ENCODE data around the gene FAM20A. TPM values are rescaled to one million over a fixed set of nuclear protein-coding genes. Genes with fewer than 3 reads are reported as not detected.

The FAM20A gene
- total RNA-seq, 2 experiments from 2014 or later, result not detected

- DNase-seq, result no peak
- CTCF ChIA-PET, result no interaction called here
- intact Hi-C loops (cut with micrococcal nuclease), result no loop called here
- Mint-ChIP-seq H3K36me3 (ENCODE audit: low read depth) (no peaks in the 10 kb centered on the region), H3K9me3 (no peaks in the 10 kb centered on the region), H3K27me3 (ENCODE audit: low read depth) (peaks cover 10% of the 10 kb centered on the region), H3K4me3 (no peak overlapping the region), H3K4me1 (ENCODE audit: low read depth) (no peaks in the 10 kb centered on the region), H3K27ac (no peak overlapping the region)
Measured at GRCh38 chr17:68622423-68622822, 21.3 kb upstream of the FAM20A start.

DNA sequence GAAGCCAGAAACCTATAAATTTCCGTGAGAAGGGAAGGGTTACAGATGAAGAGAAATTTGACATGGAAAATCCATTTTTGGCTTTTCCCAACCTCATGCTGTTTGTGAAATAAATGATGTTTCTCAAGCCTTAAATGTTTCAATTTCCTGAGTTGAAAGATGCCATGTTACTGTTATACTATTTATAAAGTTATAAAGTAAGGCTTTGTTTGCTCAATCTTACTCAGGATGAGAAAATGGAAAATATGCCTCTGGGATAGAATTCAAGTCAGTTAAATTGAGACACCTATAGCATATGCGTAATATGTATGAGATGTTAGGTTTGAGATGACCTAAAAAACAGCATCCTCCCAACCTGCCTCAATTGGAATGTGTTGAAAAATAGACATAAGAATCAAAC, 19.9 kb upstream of the FAM20A start:
- Mint-ChIP-seq H3K4me3 (no peak overlapping the region), H3K27ac (no peak overlapping the region), H3K27me3 (ENCODE audit: low read depth) (peaks cover 13% of the 10 kb centered on the region), H3K36me3 (ENCODE audit: low read depth) (no peaks in the 10 kb centered on the region), H3K4me1 (ENCODE audit: low read depth) (no peaks in the 10 kb centered on the region), H3K9me3 (no peaks in the 10 kb centered on the region)
- CTCF ChIA-PET, result interaction anchor here (0.6 kb wide), 1 partner anchor 562 kb away, joined by 3 read pairs; no protein-coding TSS in a partner anchor
- intact Hi-C loops (cut with micrococcal nuclease), result no loop called here
- DNase-seq, result no peak

- DNase-seq, result no peak
- Mint-ChIP-seq H3K4me3 (no peak overlapping the region), H3K27ac (no peak overlapping the region), H3K4me1 (ENCODE audit: low read depth) (no peaks in the 10 kb centered on the region), H3K9me3 (no peaks in the 10 kb centered on the region), H3K27me3 (ENCODE audit: low read depth) (peaks cover 25% of the 10 kb centered on the region), H3K36me3 (ENCODE audit: low read depth) (no peaks in the 10 kb centered on the region)
- intact Hi-C loops (cut with micrococcal nuclease), result loop anchor here (10.0 kb wide), 1 partner anchor 352 kb away; no protein-coding TSS in a partner anchor
- CTCF ChIA-PET, result interaction anchor here (0.5 kb wide), 1 partner anchor 114 kb away, joined by 3 read pairs; no protein-coding TSS in a partner anchor
Measured at GRCh38 chr17:68616334-68616733, 15.2 kb upstream of the FAM20A start.

DNA sequence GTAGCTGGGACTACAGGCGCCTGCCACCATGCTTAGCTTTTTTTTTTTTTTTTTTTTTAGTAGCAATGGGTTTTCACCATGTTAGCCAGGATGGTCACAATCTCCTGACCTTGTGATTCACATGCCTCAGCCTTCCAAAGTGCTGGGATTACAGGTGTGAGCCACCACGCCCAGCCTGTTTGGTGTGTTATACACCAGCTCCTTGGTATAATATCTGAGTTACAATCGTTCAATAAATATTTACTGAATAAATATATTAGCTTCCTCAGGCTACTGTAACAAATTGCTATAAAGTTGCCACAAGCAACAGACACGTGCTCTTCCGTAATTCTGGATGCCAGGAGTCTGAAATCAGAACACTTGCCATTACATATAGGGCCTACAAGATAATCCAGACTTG, 13.6 kb upstream of the FAM20A start:
- intact Hi-C loops (cut with micrococcal nuclease), result loop anchor here (1.0 to 10.0 kb wide), 3 partner anchors 80 to 350 kb away; no protein-coding TSS in a partner anchor
- CTCF ChIA-PET, result interaction anchor here (0.7 to 1.5 kb wide), 2 partner anchors 10 to 594 kb away, joined by 3 to 8 read pairs; no protein-coding TSS in a partner anchor

GRCh38 chr17:68613739-68614298, 12.7 kb upstream of the FAM20A start:
- Mint-ChIP-seq H3K4me1 (ENCODE audit: low read depth) (no peaks in the 10 kb centered on the region), H3K27me3 (ENCODE audit: low read depth) (peaks cover 19% of the 10 kb centered on the region), H3K36me3 (ENCODE audit: low read depth) (no peaks in the 10 kb centered on the region), H3K27ac (no peak overlapping the region), H3K4me3 (no peak overlapping the region), H3K9me3 (peaks cover 16% of the 10 kb centered on the region)
- DNase-seq, result peak; percentile 47
- intact Hi-C loops (cut with micrococcal nuclease), result loop anchor here (1.0 to 10.0 kb wide), 4 partner anchors 80 to 349 kb away; no protein-coding TSS in a partner anchor
- CTCF ChIA-PET, result interaction anchor here (0.6 to 1.5 kb wide), 5 partner anchors 9 to 593 kb away, joined by 3 to 8 read pairs (median 4); no protein-coding TSS in a partner anchor

More for the DNA sequence above, 13.6 kb upstream of the FAM20A start:
- H3K36me3 Mint-ChIP-seq (ENCODE audit: low read depth), result no peaks in the 10 kb centered on the region
- no peak for DNase-seq
- H3K4me3 Mint-ChIP-seq, result no peak overlapping the region
- H3K27ac Mint-ChIP-seq, result no peak overlapping the region
- H3K9me3 Mint-ChIP-seq, result peaks cover 9% of the 10 kb centered on the region
- H3K4me1 Mint-ChIP-seq (ENCODE audit: low read depth), result no peaks in the 10 kb centered on the region
- peaks cover 19% of the 10 kb centered on the region for H3K27me3 Mint-ChIP-seq (ENCODE audit: low read depth)

DNA sequence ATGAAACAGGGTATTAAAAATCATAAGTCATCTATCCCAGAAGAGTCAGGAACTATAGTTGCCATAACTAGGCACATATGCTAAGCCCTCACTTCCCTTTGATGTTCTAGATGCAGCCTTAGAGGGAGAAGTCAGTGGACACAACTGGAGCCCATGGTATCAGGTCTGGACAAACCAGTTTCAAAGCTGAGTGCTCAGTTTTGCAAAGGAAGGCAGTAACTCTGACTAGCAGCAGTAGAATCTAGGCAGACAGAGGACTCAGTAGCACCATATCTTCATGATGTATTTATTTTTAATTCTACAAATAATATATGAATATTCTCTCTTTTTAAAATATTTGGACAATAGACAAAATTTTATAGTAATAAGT, 11.7 kb upstream of the FAM20A start:
- no peak overlapping the region for H3K27ac Mint-ChIP-seq
- no peak for DNase-seq
- H3K36me3 Mint-ChIP-seq (ENCODE audit: low read depth), result no peaks in the 10 kb centered on the region
- H3K9me3 Mint-ChIP-seq, result peaks cover 22% of the 10 kb centered on the region
- CTCF ChIA-PET, result interaction anchor here (1.4 kb wide), 1 partner anchor 79 kb away, joined by 3 read pairs; no protein-coding TSS in a partner anchor
- H3K4me3 Mint-ChIP-seq, result no peak overlapping the region
- peaks cover 15% of the 10 kb centered on the region for H3K27me3 Mint-ChIP-seq (ENCODE audit: low read depth)
- no peaks in the 10 kb centered on the region for H3K4me1 Mint-ChIP-seq (ENCODE audit: low read depth)
- intact Hi-C loops (cut with micrococcal nuclease), result loop anchor here (1.0 to 10.0 kb wide), 3 partner anchors 144 to 348 kb away; no protein-coding TSS in a partner anchor

DNA sequence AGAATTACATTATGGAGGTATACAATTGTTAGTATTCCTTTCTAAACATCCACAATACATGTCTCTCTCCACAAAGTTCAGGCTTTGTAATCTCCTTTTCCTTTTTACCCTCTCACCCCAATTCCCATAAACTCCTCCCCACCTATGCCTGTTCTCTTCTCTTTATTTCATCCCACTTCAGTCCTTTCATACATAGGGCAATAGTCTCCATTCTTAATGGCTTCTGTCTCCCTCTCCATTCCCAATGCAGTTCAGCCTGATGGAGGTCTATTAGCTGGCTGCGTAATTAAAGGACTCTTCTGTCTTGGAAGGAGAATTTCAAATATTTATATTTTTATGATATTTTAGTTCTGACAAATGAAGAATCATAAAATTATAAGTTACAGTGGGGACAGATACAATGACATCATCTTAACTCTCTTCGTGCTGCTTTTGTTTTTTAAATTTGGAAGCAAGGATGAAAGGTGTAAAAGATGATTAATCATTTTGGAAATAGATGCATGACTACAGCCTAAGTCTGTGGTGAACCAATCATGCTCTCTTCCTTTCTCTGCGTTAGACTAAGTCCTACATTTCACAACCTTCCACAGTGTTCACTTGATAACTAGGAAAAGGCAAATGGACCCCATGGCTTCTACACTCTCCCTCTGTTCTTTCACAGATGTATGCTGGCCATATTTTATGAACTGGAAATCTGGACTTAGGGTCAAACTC, 11.2 kb upstream of the FAM20A start:
- Mint-ChIP-seq H3K27me3 (ENCODE audit: low read depth) (peaks cover 15% of the 10 kb centered on the region), H3K9me3 (peaks cover 26% of the 10 kb centered on the region), H3K36me3 (ENCODE audit: low read depth) (no peaks in the 10 kb centered on the region), H3K4me3 (no peak overlapping the region), H3K27ac (no peak overlapping the region), H3K4me1 (ENCODE audit: low read depth) (no peaks in the 10 kb centered on the region)
- CTCF ChIA-PET, result no interaction called here
- DNase-seq, result no peak
- intact Hi-C loops (cut with micrococcal nuclease), result loop anchor here (5.0 to 10.0 kb wide), 2 partner anchors 145 to 348 kb away; no protein-coding TSS in a partner anchor

GRCh38 chr17:68611353-68612208, 10.4 kb upstream of the FAM20A start:
- Mint-ChIP-seq H3K36me3 (ENCODE audit: low read depth) (no peaks in the 10 kb centered on the region), H3K27me3 (ENCODE audit: low read depth) (peaks cover 12% of the 10 kb centered on the region), H3K27ac (no peak overlapping the region), H3K4me1 (ENCODE audit: low read depth) (no peaks in the 10 kb centered on the region), H3K9me3 (peaks cover 28% of the 10 kb centered on the region), H3K4me3 (no peak overlapping the region)
- intact Hi-C loops (cut with micrococcal nuclease), result loop anchor here (5.0 to 10.0 kb wide), 2 partner anchors 146 to 347 kb away; no protein-coding TSS in a partner anchor
- no peak for DNase-seq
- CTCF ChIA-PET, result no interaction called here

GRCh38 chr17:68610554-68610953, 9.4 kb upstream of the FAM20A start:
- DNase-seq, result no peak
- CTCF ChIA-PET, result no interaction called here
- Mint-ChIP-seq H3K9me3 (peaks cover 28% of the 10 kb centered on the region), H3K4me3 (no peak overlapping the region), H3K27me3 (ENCODE audit: low read depth) (peaks cover 10% of the 10 kb centered on the region), H3K4me1 (ENCODE audit: low read depth) (no peaks in the 10 kb centered on the region), H3K27ac (no peak overlapping the region), H3K36me3 (ENCODE audit: low read depth) (no peaks in the 10 kb centered on the region)
- intact Hi-C loops (cut with micrococcal nuclease), result loop anchor here (5.0 to 10.0 kb wide), 2 partner anchors 147 to 346 kb away; no protein-coding TSS in a partner anchor

DNA sequence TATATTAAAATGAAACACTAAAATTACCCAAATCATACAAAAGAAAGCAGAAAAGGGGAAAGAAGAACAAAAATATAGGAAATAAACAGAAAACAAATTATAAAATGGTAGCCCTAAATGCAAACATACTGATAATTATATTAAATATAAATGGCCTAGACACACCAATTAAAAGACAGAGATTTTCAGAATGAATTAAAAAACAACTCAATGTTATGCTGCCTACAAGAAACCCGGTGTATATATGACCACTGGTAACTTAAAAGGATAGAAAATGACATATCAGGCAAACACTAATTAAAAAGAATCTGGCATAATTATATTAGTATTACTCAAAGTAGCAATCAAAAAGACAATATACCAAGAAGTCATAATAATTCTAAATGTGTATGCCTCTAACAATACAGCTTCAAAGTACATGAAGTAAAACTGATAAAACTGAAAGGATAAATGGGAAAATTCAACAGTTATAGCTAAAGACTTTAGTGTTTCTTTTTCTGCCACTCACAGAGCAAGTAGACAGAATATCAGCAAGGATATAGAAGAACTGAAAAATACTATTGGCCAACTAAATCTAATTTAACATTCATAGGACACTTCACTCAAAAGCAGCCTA, 7.5 kb upstream of the FAM20A start:
- peaks cover 11% of the 10 kb centered on the region for H3K27me3 Mint-ChIP-seq (ENCODE audit: low read depth)
- H3K4me1 Mint-ChIP-seq (ENCODE audit: low read depth), result no peaks in the 10 kb centered on the region
- no peak for DNase-seq
- intact Hi-C loops (cut with micrococcal nuclease), result no loop called here
- peaks cover 28% of the 10 kb centered on the region for H3K9me3 Mint-ChIP-seq
- CTCF ChIA-PET, result no interaction called here
- H3K4me3 Mint-ChIP-seq, result no peak overlapping the region
- no peak overlapping the region for H3K27ac Mint-ChIP-seq
- no peaks in the 10 kb centered on the region for H3K36me3 Mint-ChIP-seq (ENCODE audit: low read depth)

- DNase-seq, result no peak
- intact Hi-C loops (cut with micrococcal nuclease), result no loop called here
- peaks cover 25% of the 10 kb centered on the region for H3K27me3 Mint-ChIP-seq (ENCODE audit: low read depth)
- CTCF ChIA-PET, result interaction anchor here (0.6 to 1.1 kb wide), 4 partner anchors 31 to 131 kb away, joined by 3 read pairs; no protein-coding TSS in a partner anchor
- no peak overlapping the region for H3K27ac Mint-ChIP-seq
- H3K9me3 Mint-ChIP-seq, result peaks cover 28% of the 10 kb centered on the region
- H3K4me3 Mint-ChIP-seq, result no peak overlapping the region
- H3K4me1 Mint-ChIP-seq (ENCODE audit: low read depth), result peaks cover 2% of the 10 kb centered on the region
- H3K36me3 Mint-ChIP-seq (ENCODE audit: low read depth), result no peaks in the 10 kb centered on the region
Measured at GRCh38 chr17:68606451-68607307, 5.5 kb upstream of the FAM20A start.

All from activated naive CD4-positive, alpha-beta T cell treated with anti-CD3 and anti-CD28 coated beads for 36 hours (primary cell).